DND-41 (cell line): ENCODE results near the gene STYXL2.

Experiments used
- ATAC-seq: fragments of 200-7000 bp; cut with Tn5 transposase; 3 replicates; pipeline ENCODE4 v1.9.1; 2021; ENCODE audit warnings: low read depth; ENCODE audit not compliant: insufficient read depth
- DNase-seq: peaks from one replicate; pipeline ENCODE4 v3.0.0-alpha.2; 2020
- H2AFZ ChIP-seq: 2 replicates; pipeline ENCODE4 v1.6.0; 2012; ENCODE audit warnings: low read depth, low read length
- H3K27ac ChIP-seq: 2 replicates; pipeline ENCODE4 v1.5.1; 2012; ENCODE audit warnings: low read length, inconsistent platforms
- H3K27me3 ChIP-seq: fragments of 200-600 bp; sonication (generic); 2 replicates; pipeline ENCODE4 v1.6.0; 2012; ENCODE audit warnings: low read length, mild to moderate bottlenecking, inconsistent platforms; ENCODE audit not compliant: insufficient read depth, poor library complexity
- H3K36me3 ChIP-seq: 2 replicates; pipeline ENCODE4 v1.5.1; 2012; ENCODE audit warnings: low read length, inconsistent platforms; ENCODE audit not compliant: insufficient read depth
- H3K4me1 ChIP-seq: 2 replicates; pipeline ENCODE4 v1.5.1; 2012; ENCODE audit warnings: mild to moderate bottlenecking, low read length; ENCODE audit not compliant: insufficient read depth
- H3K4me2 ChIP-seq: 2 replicates; pipeline ENCODE4 v1.6.0; 2012; ENCODE audit warnings: mild to moderate bottlenecking, moderate library complexity, low read length, inconsistent platforms; ENCODE audit not compliant: insufficient read depth
- H3K4me3 ChIP-seq, 2 experiments: fragments of 200-600 bp in 1 of 2; shearing (Covaris generic) in 1 of 2; 2 replicates each; pipeline ENCODE4 v1.5.1; 2012 to 2016; ENCODE audit warnings: inconsistent platforms in 2 of 2, low read length in 2 of 2, mild to moderate bottlenecking in 2 of 2, low read depth in 1 of 2, moderate library complexity in 1 of 2
- H3K79me2 ChIP-seq: 2 replicates; pipeline ENCODE4 v1.6.0; 2012; ENCODE audit warnings: low read length, inconsistent platforms; ENCODE audit not compliant: insufficient read depth
- H3K9ac ChIP-seq: 2 replicates; pipeline ENCODE4 v1.6.0; 2012; ENCODE audit warnings: low read depth, mild to moderate bottlenecking, inconsistent platforms, low read length, moderate library complexity
- H3K9me3 ChIP-seq: 2 replicates; pipeline ENCODE4 v1.5.1; 2012; ENCODE audit warnings: low read length, moderate library complexity, mild to moderate bottlenecking, inconsistent platforms; ENCODE audit not compliant: insufficient read depth, severe bottlenecking
- H4K20me1 ChIP-seq: 2 replicates; pipeline ENCODE4 v1.6.0; 2012; ENCODE audit warnings: low read length; ENCODE audit not compliant: insufficient read depth
- CTCF ChIP-seq: IDR thresholded peaks from 2 replicates; pipeline ENCODE4 v1.5.1; 2012; ENCODE audit warnings: borderline replicate concordance, low read length, moderate library complexity, mild to moderate bottlenecking; ENCODE audit not compliant: poor library complexity, severe bottlenecking; ENCODE audit errors: extremely low read depth
- EZH2 ChIP-seq: IDR thresholded peaks from 3 replicates; pipeline ENCODE4 v1.6.1; 2012; ENCODE audit warnings: borderline replicate concordance, low read depth, mild to moderate bottlenecking, moderate library complexity, low read length, inconsistent platforms; ENCODE audit not compliant: severe bottlenecking

The STYXL2 gene

GRCh38 chr1:167136806-167137205, 42.9 kb downstream of the STYXL2 start:
- ATAC-seq = no peak
- DNase-seq = no peak
- Histone ChIP-seq H2AFZ (no peak overlapping the region), H3K4me2 (no peak overlapping the region), H3K9me3 (no peaks in the 10 kb centered on the region), H3K4me1 (peaks cover 6% of the 10 kb centered on the region), H3K27me3 (no peaks in the 10 kb centered on the region), H3K36me3 (no peaks in the 10 kb centered on the region), H3K27ac (no peak overlapping the region), H3K9ac (no peak overlapping the region), H3K4me3 (no peak overlapping the region), H3K79me2 (no peaks in the 10 kb centered on the region), H4K20me1 (no peaks in the 10 kb centered on the region)
- no peak for TF ChIP-seq CTCF
- no peak for TF ChIP-seq EZH2

GRCh38 chr1:167137332-167137781, 43.5 kb downstream of the STYXL2 start:
- H3K4me1 ChIP-seq = peaks cover 6% of the 10 kb centered on the region
- no peak for TF ChIP-seq CTCF
- TF ChIP-seq EZH2 = no peak
- ATAC-seq (no peak), DNase-seq (no peak)
- no peaks in the 10 kb centered on the region for H4K20me1 ChIP-seq
- no peak overlapping the region for H3K4me3 ChIP-seq
- no peaks in the 10 kb centered on the region for H3K79me2 ChIP-seq
- no peaks in the 10 kb centered on the region for H3K36me3 ChIP-seq
- no peak overlapping the region for H3K27ac ChIP-seq
- H3K9me3 ChIP-seq = no peaks in the 10 kb centered on the region
- no peaks in the 10 kb centered on the region for H3K27me3 ChIP-seq
- H2AFZ ChIP-seq = no peak overlapping the region
- no peak overlapping the region for H3K9ac ChIP-seq
- H3K4me2 ChIP-seq = no peak overlapping the region

- Histone ChIP-seq H3K36me3 (no peaks in the 10 kb centered on the region), H3K27ac (no peak overlapping the region), H3K4me3 (no peak overlapping the region), H3K27me3 (no peaks in the 10 kb centered on the region), H3K4me2 (no peak overlapping the region), H3K9ac (no peak overlapping the region), H4K20me1 (no peaks in the 10 kb centered on the region), H3K9me3 (no peaks in the 10 kb centered on the region), H2AFZ (no peak overlapping the region), H3K4me1 (peaks cover 6% of the 10 kb centered on the region), H3K79me2 (no peaks in the 10 kb centered on the region)
- ATAC-seq = no peak
- no peak for DNase-seq
- TF ChIP-seq CTCF (no peak), EZH2 (no peak)
These were observed 44.1 kb downstream of the STYXL2 start for GRCh38 chr1:167137793-167138510.
